Iris pigment epithelial cell (primary cell): ENCODE measurements around the gene EZR.
A peak's percentile ranks its signal among the peaks of the same experiment; 100 is the strongest.

ENCODE experiments used
- DNase-seq: peaks from one replicate; pipeline ENCODE4 v3.0.0-alpha.2; 2011; ENCODE audit warnings: low read depth

Gene EZR

DNA sequence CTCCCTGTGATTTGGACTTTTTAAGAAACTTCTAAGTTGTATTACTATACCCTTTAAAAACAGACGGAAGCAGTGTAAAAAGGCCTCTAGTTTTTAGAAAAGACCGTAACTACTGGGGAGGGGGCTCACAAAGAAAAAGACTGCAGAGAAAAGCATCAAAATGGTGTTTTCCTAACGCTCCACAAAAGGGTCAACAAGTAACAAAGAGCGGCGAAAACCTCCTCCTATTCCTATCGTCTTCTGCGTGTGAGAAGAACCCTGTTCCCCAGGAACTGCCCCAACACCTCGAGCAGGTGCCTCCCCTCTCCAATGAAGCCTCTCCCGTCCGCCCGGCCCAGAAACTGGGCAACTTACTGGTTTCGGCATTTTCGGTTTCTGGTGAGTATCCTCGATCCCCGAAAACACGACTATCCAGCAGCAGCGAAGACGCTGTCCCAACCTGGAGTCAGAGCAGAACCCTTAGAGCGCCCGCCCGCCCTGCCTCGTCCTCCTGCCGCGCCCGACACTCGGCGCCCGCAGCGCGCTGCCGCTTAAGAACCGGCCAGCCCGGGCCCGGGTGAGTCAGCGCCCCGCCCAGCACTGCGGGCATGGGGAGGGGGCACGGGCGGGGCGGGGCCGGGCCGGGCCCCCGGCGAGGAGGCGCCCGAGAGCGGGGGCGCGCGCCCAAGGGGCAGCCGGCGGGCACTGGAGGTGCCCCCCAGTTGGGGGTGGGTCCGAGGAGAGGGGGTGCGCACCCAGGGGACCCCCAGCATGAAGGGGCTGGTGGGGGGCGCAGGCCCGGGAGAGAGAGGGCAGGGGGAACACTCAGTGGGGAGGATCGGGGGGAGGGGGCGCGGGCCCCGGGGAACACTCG is 1.2 kb downstream of the EZR start:
- peak; percentile 79 for DNase-seq

DNA sequence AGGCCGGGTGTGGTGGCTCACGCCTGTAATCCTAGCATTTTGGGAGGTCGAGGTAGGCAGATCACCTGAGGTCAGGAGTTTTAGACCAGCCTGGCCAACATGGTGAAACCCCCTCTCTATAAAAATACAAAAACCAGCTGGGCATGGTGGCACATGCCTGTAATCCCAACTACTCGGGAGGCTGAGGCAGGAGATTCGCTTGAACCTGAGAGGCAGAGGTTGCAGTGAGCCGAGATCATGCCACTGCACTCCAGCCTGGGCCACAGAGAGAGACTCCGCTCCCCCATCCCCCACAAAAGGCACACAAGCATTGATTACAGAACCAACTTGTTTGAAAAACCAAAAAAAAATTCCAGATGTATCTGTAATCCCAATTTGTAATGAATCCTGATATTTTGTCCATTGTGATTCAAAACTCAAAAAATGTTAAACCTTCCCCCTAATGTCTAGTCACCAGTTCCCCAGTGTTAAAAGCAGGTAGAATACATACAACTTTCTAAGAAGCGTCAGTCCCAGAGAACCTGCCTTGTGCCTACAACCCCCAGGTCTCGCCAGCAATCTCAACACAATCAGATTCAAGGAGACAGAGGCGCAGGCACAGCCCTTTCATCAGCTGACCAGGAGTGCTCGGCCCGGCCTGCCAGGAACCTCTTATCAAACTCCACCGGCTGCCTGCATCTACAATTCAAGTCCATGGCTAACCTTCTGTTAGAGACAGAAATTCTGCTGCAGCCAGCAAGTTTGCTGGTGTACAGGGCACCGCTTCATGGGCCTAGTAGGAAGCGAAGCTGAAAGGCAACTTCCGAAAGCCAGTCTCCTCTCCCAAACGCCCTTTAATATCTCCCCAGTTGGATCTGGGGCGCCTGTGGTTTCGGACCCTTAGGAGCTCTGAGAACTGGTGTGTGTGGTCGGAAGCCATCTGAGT is 2.1 kb downstream of the EZR start:
- peak; percentile 57 for DNase-seq

- DNase-seq, result peak; percentile 42
These were observed 2.8 kb downstream of the EZR start for GRCh38 chr6:158816329-158816728.

DNA sequence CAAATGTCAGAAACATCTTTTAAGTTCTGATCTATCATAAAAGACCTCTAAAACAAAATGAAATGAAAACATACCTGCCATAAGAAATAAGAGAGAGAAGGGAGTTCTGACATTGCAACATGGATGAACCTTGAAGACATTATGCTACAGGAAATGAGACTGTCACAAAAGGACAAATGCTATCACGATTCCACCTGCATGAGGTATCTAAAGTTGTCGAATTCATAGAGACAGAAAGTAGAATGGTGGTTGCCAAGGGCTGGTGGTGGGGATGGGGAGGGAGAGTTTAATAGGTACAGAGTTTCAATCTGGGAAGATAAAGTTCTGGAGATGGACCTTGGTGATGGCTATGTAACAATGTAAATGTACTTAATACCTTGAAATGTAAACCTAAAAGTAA is 3.3 kb downstream of the EZR start:
- no peak for DNase-seq

- DNase-seq, result no peak
These were observed 3.8 kb downstream of the EZR start for GRCh38 chr6:158815379-158815724.

DNA sequence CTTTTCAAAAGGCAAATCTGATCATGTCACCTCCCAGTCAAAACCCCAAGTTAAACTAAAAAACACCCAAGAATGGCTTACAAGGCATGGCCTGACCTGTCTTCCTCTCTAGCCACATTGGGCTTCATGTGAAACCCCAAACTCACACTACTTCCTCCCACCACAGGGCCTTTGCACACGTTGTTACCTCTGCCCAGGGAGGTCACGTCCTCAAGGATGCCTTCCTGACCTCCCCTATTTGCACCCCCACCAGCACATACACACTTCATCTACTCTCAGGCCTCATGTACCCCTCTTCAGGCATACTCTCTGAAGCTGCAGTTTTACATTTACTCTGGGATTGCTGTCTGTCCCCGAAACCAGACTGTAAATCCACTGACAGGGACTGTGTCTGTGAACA is 6.1 kb downstream of the EZR start:
- no peak for DNase-seq

GRCh38 chr6:158812611-158813010 is 6.6 kb downstream of the EZR start:
- DNase-seq, result no peak

GRCh38 chr6:158810155-158811095 is 8.7 kb downstream of the EZR start:
- no peak for DNase-seq

GRCh38 chr6:158808941-158809678 is 10.1 kb downstream of the EZR start:
- no peak for DNase-seq

DNA sequence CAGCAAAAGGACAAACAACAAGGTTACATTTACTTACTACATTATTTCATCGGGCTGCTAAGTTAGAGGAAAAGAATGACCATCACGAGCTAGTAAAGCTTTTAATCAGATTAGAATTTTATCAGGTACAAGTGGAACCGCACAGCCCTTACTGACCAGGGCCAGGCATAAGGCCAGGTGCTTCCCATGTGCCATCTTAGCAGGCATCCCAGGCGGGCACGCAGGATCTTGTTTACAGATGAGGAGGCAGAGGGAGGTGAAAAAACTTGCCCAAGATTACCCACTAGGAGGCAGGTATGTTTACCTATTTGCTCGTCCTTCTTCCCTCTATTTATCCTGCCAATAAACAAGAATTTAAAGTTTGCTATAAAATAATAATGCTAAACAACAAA is 10.7 kb downstream of the EZR start:
- no peak for DNase-seq

GRCh38 chr6:158807515-158808441 is 11.4 kb downstream of the EZR start:
- DNase-seq, result no peak

DNA sequence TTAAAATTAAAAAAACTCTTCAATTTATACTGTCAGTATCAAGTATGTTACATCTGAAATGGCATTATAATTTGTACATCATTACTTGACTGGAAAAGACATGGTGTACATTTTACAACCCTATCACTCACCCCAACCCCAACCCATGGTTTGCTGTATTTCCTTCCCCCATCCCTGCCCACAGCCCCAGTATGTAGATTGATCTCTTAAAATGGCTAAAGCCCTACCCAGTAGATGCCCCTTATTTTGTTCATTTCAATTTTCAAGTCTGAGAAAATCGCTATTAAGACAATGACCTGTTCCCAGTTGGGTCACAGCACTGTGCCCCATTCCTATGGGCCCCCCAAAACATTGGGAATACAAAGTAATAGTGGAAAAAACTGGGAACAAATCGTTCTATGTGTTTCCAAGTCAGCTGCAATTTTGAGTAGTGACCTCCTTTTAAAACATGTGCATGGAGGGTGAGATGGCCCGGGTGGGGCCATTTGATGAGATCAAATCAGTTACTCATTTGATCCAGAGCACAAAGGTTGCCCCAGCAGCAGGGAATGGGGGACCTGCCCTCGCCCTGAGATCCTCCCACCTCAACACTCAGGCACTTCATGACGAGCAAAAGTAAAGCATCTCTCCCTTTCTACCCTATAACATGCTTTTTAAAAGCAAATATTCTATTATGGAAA is 13.3 kb downstream of the EZR start:
- DNase-seq, result no peak

DNA sequence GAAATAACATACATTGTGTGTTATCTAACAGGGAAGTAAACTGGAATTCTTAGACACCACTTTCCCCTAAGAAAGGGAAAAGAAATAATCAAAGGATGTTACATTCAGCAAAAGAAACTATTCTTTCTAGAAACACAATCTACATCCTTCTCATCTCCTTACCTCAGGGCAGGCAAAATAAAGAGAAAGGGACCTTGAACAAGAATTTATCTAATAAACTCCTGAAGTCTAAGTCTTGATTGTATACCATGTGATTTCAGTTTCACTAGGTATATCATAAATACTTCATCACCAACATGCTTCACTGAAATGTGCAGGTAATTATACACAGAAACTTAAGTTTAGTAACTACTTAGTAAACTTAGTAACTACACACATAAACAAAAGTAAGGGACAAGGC is 15.0 kb downstream of the EZR start:
- DNase-seq, result no peak

GRCh38 chr6:158803733-158804143 is 15.4 kb downstream of the EZR start:
- DNase-seq, result peak; percentile 62

DNA sequence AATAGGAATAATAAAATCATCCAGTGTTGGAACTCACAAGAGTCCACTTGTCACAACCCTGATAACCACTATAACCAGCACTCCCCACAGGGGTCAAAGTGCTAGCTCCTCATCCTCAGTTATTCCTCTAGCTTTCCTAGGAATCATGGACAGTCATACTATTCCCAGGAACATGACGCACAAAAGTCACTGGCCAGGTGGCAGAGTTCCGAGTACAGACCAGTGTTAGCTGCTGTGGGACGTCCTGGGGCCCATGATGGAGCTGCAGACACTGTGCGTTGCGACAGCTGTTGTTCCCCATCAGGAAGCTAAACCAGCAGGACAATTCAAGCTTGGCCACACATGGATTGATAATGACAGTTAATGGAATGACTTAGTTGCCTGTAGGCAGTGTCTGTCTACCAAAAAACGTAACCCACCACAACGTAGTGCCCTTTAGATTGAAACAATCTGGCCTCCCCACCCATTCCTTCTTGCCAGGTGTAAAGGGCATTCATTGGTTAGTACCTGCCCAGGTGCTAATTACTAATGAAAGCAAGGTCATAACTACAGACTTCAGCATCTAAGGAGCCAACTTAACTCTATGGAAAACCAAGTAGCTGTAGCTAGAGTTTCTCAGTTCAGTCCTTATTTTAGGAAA is 17.4 kb downstream of the EZR start:
- no peak for DNase-seq

DNA sequence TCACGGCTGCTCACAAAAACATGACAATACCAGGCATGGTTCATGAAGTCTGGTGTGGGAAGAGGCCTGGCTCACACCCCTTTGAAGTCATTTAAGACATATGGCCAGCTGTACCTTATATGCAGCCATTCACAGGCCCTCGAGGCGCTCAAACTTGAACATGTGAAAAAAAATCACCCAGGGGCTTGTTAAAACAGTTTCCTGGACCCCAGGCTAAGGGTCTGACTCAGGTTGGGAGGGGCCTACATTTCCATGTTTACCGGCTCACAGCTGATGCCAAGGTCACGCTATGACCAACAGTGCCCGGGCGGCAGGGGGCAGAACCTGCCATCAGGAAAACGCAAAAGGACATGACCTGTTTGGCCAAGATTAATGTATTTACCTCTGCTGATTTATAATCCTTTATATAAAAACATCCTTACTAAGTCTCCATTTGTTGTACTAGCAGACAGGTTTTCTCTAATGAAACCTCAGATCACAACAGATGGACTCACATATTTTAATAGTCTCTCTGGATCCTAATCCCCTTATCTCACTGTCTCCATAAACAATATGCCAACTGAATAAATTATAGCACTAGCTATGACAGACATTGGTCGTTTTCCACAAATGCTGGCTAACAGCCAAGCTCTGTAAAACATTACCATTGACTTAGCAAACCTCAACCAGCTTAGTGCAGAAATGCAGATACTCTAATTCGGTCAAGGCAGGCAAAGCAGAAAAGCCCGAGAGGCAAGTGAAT is 19.9 kb downstream of the EZR start:
- peak; percentile 59 for DNase-seq

DNA sequence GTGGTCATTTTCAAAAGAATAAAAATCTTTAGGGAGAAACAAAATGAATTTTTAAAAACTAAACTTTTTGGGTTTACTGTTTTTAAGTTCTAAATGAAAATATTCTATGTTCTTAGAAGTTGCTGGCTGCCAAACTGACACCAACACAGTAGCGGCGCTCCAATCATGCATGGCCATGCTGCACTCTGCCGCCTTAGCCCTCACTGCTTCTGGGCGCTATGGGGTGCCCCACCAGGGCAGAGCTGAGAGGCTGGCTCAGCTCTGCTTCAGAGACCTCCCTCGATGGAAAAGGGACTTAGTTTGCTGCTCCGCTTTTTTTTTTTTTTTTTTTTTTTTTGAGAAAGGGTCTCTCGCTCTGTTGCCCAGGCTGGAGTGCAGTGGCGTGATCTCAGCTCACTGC is 20.9 kb downstream of the EZR start:
- no peak for DNase-seq
